Bronchial epithelial cell (primary cell): ENCODE results near the gene TK1. TPM values are rescaled to one million over a fixed set of nuclear protein-coding genes. Genes with fewer than 3 reads are reported as not detected.

ENCODE experiments used
- DNase-seq: peaks from one replicate; pipeline ENCODE4 v3.0.0-alpha.2; 2010; ENCODE audit warnings: low read depth
- FAIRE-seq: peaks from 2 replicates; lab custom pipeline; 2011; peaks lifted over from hg19 to GRCh38; lab: Jason Lieb, UNC
- H3K27me3 ChIP-seq: 2 replicates; pipeline ENCODE4 v1.5.1; 2011; ENCODE audit warnings: low read length; ENCODE audit not compliant: control insufficient read depth, insufficient read depth
- H3K36me3 ChIP-seq: 2 replicates; pipeline ENCODE4 v1.5.1; 2011; ENCODE audit warnings: low read length; ENCODE audit not compliant: control insufficient read depth, insufficient read depth
- H3K4me3 ChIP-seq: 2 replicates; pipeline ENCODE4 v1.5.1; 2011; ENCODE audit warnings: mild to moderate bottlenecking, low read depth, low read length, control low read depth
- total RNA-seq: library from RNA; depleted of rRNA; stranded (reverse); fragments of >200 nt; gene quantifications from 2 replicates; pipeline ENCODE4 v1.2.1, GENCODE V29; 2014
- TF ChIP-seq, protein P1 (sequence below): IDR thresholded peaks from 2 replicates; pipeline ENCODE4 v1.5.1; 2011; ENCODE audit warnings: mild to moderate bottlenecking, moderate library complexity, low read length, control low read depth, inconsistent platforms; ENCODE audit not compliant: insufficient read depth, severe bottlenecking

Gene TK1
- total RNA-seq, 1 donor from 2014 or later: 0.79 TPM

GRCh38 chr17:78223061-78223460 lies 36.2 kb upstream of the TK1 start:
- no peak overlapping the region for H3K4me3 ChIP-seq
- H3K27me3 ChIP-seq: no peaks in the 10 kb centered on the region
- no peak for DNase-seq
- peaks cover 6% of the 10 kb centered on the region for H3K36me3 ChIP-seq
- TF ChIP-seq, protein P1, sequence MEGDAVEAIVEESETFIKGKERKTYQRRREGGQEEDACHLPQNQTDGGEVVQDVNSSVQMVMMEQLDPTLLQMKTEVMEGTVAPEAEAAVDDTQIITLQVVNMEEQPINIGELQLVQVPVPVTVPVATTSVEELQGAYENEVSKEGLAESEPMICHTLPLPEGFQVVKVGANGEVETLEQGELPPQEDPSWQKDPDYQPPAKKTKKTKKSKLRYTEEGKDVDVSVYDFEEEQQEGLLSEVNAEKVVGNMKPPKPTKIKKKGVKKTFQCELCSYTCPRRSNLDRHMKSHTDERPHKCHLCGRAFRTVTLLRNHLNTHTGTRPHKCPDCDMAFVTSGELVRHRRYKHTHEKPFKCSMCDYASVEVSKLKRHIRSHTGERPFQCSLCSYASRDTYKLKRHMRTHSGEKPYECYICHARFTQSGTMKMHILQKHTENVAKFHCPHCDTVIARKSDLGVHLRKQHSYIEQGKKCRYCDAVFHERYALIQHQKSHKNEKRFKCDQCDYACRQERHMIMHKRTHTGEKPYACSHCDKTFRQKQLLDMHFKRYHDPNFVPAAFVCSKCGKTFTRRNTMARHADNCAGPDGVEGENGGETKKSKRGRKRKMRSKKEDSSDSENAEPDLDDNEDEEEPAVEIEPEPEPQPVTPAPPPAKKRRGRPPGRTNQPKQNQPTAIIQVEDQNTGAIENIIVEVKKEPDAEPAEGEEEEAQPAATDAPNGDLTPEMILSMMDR: no peak
- FAIRE-seq: no peak

- TF ChIP-seq, protein P1: no peak
- H3K27me3 ChIP-seq: no peaks in the 10 kb centered on the region
- DNase-seq: no peak
- peaks cover 6% of the 10 kb centered on the region for H3K36me3 ChIP-seq
- FAIRE-seq: no peak
- no peak overlapping the region for H3K4me3 ChIP-seq
Measured at GRCh38 chr17:78219396-78220150, 32.7 kb upstream of the TK1 start.

GRCh38 chr17:78214706-78215061 lies 27.8 kb upstream of the TK1 start:
- Histone ChIP-seq H3K4me3 (peak overlapping the region; percentile 70), H3K36me3 (no peaks in the 10 kb centered on the region), H3K27me3 (no peaks in the 10 kb centered on the region)
- TF ChIP-seq, protein P1: no peak
- no peak for FAIRE-seq
- no peak for DNase-seq

DNA sequence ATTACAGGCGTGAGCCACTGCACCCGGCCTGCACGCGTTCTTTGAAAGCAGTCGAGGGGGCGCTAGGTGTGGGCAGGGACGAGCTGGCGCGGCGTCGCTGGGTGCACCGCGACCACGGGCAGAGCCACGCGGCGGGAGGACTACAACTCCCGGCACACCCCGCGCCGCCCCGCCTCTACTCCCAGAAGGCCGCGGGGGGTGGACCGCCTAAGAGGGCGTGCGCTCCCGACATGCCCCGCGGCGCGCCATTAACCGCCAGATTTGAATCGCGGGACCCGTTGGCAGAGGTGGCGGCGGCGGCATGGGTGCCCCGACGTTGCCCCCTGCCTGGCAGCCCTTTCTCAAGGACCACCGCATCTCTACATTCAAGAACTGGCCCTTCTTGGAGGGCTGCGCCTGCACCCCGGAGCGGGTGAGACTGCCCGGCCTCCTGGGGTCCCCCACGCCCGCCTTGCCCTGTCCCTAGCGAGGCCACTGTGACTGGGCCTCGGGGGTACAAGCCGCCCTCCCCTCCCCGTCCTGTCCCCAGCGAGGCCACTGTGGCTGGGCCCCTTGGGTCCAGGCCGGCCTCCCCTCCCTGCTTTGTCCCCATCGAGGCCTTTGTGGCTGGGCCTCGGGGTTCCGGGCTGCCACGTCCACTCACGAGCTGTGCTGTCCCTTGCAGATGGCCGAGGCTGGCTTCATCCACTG lies 27.3 kb upstream of the TK1 start, which contains the start of gene BIRC5:
TSS of gene BIRC5 (plus strand) at position 238 of the 690 bp plus-strand sequence. CDS start at position 302, 64 bp downstream.
- TF ChIP-seq, protein P1: no peak
- Histone ChIP-seq H3K27me3 (no peaks in the 10 kb centered on the region), H3K4me3 (peak within 1 kb of the TSS; percentile 70), H3K36me3 (no peaks in the 10 kb centered on the region)
- FAIRE-seq: no peak
- peak; percentile 38 for DNase-seq

DNA sequence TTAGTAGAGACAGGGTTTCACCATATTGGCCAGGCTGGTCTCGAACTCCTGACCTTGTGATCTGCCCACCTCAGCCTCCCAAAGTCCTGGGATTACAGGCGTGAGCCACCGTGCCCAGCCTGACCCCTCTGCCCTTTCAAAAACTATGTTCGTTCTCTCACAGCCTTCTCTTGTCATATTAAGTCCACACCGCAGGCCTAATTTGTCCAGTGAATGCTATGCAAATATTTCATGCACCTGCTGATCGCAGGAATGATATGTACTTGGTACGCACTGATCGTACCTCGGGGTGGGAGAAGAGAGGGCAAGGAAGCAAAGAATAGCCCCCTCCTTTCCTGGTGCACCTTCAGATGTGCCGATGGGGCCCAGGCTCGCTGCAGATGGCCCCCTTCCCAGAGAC lies 24.2 kb upstream of the TK1 start:
- FAIRE-seq (no peak), DNase-seq (no peak)
- H3K4me3 ChIP-seq: no peak overlapping the region
- TF ChIP-seq, protein P1: no peak
- H3K36me3 ChIP-seq: no peaks in the 10 kb centered on the region
- no peaks in the 10 kb centered on the region for H3K27me3 ChIP-seq
